Hepatocyte (in vitro differentiated cells): ENCODE measurements around the gene NMB. TPM values are rescaled to one million over a fixed set of nuclear protein-coding genes. Genes with fewer than 3 reads are reported as not detected.

Experiments
- DNase-seq: peaks from one replicate; pipeline ENCODE4 v3.0.0-alpha.2; 2016; ENCODE audit warnings: low spot score
- H2AFZ ChIP-seq: fragments of 200-600 bp; sonication (generic); 2 replicates; pipeline ENCODE4 v1.6.0; 2016; ENCODE audit warnings: antibody characterized with exemption, mild to moderate bottlenecking
- H3K27ac ChIP-seq: fragments of 200-600 bp; sonication (generic); 2 replicates; pipeline ENCODE4 v1.5.1; 2016; ENCODE audit warnings: mild to moderate bottlenecking
- H3K27me3 ChIP-seq: fragments of 200-600 bp; sonication (generic); 2 replicates; pipeline ENCODE4 v1.6.1; 2016
- H3K36me3 ChIP-seq: fragments of 200-600 bp; sonication (generic); replicated peaks from 2 replicates; pipeline ENCODE4 v1.5.1; 2016; ENCODE audit warnings: low read depth; ENCODE audit not compliant: insufficient read depth
- H3K4me1 ChIP-seq: fragments of 200-600 bp; sonication (generic); 2 replicates; pipeline ENCODE4 v1.5.1; 2016; ENCODE audit warnings: mild to moderate bottlenecking, moderate library complexity; ENCODE audit not compliant: insufficient read depth
- H3K4me2 ChIP-seq: fragments of 200-600 bp; sonication (generic); 2 replicates; pipeline ENCODE4 v1.6.0; 2016
- H3K4me3 ChIP-seq: fragments of 200-600 bp; sonication (generic); 2 replicates; pipeline ENCODE4 v1.5.1; 2016; ENCODE audit warnings: mild to moderate bottlenecking
- H3K79me2 ChIP-seq: fragments of 200-600 bp; sonication (generic); 2 replicates; pipeline ENCODE4 v1.6.0; 2017; ENCODE audit warnings: mild to moderate bottlenecking
- H3K9me2 ChIP-seq: fragments of 200-600 bp; sonication (generic); replicated peaks from 2 replicates; pipeline ENCODE4 v1.6.0; 2017; ENCODE audit warnings: mild to moderate bottlenecking; ENCODE audit not compliant: insufficient read depth
- H3K9me3 ChIP-seq: fragments of 200-600 bp; sonication (generic); 2 replicates; pipeline ENCODE4 v1.5.1; 2016; ENCODE audit warnings: low read depth, mild to moderate bottlenecking
- H4K20me1 ChIP-seq: fragments of 200-600 bp; sonication (generic); 2 replicates; pipeline ENCODE4 v1.6.0; 2016; ENCODE audit warnings: mild to moderate bottlenecking; ENCODE audit not compliant: insufficient read depth, poor library complexity, severe bottlenecking
- EZH2 ChIP-seq: fragments of 200-600 bp; sonication (generic); IDR thresholded peaks from 2 replicates; pipeline ENCODE4 v1.6.1; 2016; ENCODE audit warnings: antibody characterized with exemption, mild to moderate bottlenecking, borderline replicate concordance
- EZH2phosphoT487 ChIP-seq: fragments of 200-600 bp; sonication (generic); IDR thresholded peaks from one replicate; pipeline ENCODE4 v1.6.1; 2018; ENCODE audit warnings: antibody characterized with exemption, mild to moderate bottlenecking, low read depth, moderate library complexity; ENCODE audit not compliant: unreplicated experiment, severe bottlenecking
- WGBS: methylation state at CpG from one replicate; pipeline ENCODE4 v1.1.6; 2016; ENCODE audit warnings: low lambda C conversion rate; ENCODE audit errors: missing lambda C conversion rate; 5-methylcytosine and 5-hydroxymethylcytosine counted together
- polyA plus RNA-seq: library from polyadenylated mRNA; unstranded; fragments of >200 nt; fragmentation: Nextera tagmentation; extraction: Ambion mirVana; gene quantifications from 2 replicates; pipeline ENCODE4 v1.2.1, GENCODE V29; 2016
- total RNA-seq: library from RNA; depleted of rRNA; stranded (reverse); fragments of >200 nt; gene quantifications from 2 replicates; pipeline ENCODE4 v1.2.3, GENCODE V29; 2014
- TF ChIP-seq, protein P1 (sequence below): fragments of 200-600 bp; sonication (generic); IDR thresholded peaks from 2 replicates; pipeline ENCODE4 v1.5.1; 2016; ENCODE audit warnings: antibody characterized with exemption, mild to moderate bottlenecking; ENCODE audit not compliant: poor library complexity

The NMB gene
- total and polyA plus RNA-seq, 2 experiments from 2014 or later, result 3.8 to 15.4 TPM

DNA sequence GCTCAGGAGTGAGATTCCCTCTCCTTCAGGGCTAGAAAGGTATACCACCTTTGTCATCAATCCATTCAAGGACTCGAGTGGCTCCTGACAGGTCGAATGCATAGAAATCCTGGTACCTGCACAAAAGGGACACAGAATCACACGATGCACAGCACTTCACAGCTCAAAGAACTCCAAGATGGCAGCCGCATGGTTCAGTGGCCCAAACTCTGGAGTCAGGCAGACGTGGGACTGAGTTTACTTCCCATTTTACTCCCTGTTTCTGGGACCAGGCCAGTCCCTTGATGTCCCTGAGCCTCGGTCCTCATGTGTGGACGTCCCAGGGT is 4.5 kb downstream of the NMB start:
- Histone ChIP-seq H3K4me2 (peak overlapping the region; percentile 80), H4K20me1 (no peaks in the 10 kb centered on the region), H3K4me1 (peaks cover 26% of the 10 kb centered on the region), H3K4me3 (peak overlapping the region; percentile 46), H3K9me3 (no peaks in the 10 kb centered on the region), H3K36me3 (no peaks in the 10 kb centered on the region), H2AFZ (peak overlapping the region; percentile 33), H3K27me3 (no peaks in the 10 kb centered on the region), H3K9me2 (no peaks in the 10 kb centered on the region), H3K79me2 (peaks cover 29% of the 10 kb centered on the region), H3K27ac (peak overlapping the region; percentile 89)
- TF ChIP-seq EZH2 (no peak), EZH2phosphoT487 (no peak)
- TF ChIP-seq, protein P1, sequence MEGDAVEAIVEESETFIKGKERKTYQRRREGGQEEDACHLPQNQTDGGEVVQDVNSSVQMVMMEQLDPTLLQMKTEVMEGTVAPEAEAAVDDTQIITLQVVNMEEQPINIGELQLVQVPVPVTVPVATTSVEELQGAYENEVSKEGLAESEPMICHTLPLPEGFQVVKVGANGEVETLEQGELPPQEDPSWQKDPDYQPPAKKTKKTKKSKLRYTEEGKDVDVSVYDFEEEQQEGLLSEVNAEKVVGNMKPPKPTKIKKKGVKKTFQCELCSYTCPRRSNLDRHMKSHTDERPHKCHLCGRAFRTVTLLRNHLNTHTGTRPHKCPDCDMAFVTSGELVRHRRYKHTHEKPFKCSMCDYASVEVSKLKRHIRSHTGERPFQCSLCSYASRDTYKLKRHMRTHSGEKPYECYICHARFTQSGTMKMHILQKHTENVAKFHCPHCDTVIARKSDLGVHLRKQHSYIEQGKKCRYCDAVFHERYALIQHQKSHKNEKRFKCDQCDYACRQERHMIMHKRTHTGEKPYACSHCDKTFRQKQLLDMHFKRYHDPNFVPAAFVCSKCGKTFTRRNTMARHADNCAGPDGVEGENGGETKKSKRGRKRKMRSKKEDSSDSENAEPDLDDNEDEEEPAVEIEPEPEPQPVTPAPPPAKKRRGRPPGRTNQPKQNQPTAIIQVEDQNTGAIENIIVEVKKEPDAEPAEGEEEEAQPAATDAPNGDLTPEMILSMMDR, result no peak
- DNase-seq, result no peak
- WGBS, result 33% methylated on average over 7 of the region's 7 CpGs

DNA sequence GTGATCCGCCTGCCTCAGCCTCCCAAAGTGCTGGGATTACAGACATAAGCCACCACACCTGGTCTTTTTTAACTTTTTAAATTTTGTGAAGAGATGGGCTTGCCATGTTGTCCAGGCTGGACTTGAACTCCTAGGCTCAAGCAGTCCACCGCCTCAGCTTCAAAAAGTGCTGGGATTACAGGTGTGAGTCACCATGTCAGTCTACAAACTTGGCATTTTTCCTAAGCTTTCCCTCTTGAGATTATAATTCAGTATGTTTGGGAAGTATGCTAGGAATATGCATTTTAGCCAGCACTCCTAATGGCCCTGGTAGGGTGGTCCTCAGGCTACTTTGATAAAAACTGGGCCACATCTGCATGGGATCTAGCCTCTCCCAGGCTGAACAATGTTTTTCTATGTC is 8.3 kb downstream of the NMB start:
- Histone ChIP-seq H3K4me2 (no peak overlapping the region), H3K4me3 (no peak overlapping the region)
- 86% methylated on average over 2 of the region's 2 CpGs for WGBS

DNA sequence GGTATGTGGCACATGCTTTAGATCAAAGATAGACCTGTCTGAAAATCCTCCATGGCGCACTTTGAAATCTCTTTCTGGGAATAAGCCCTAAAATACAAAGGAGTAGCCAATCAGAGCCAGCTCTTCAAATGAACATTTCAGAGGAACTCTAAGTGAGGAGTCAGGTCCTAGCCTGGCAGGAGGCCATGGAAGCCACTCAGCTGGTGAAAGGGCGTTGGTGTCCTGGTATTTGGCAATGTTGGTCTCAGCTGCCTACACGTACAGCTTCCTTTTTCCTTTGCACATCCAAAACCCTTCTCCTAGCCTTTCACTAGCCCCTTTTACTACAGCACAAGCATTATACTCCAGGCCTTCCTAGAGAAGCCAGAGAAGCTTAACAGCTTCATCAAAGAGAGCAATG is 9.5 kb downstream of the NMB start:
- 93% methylated on average over 3 of the region's 3 CpGs for WGBS
- no peaks in the 10 kb centered on the region for H3K36me3 ChIP-seq

More for the DNA sequence above, 8.3 kb downstream of the NMB start:
- Histone ChIP-seq H2AFZ (no peak overlapping the region), H4K20me1 (no peaks in the 10 kb centered on the region), H3K27me3 (no peaks in the 10 kb centered on the region), H3K27ac (no peak overlapping the region), H3K4me1 (peaks cover 26% of the 10 kb centered on the region), H3K9me3 (no peaks in the 10 kb centered on the region), H3K79me2 (peaks cover 29% of the 10 kb centered on the region), H3K36me3 (no peaks in the 10 kb centered on the region), H3K9me2 (no peaks in the 10 kb centered on the region)
- no peak for DNase-seq
- TF ChIP-seq, protein P1, result no peak
- TF ChIP-seq EZH2 (no peak), EZH2phosphoT487 (no peak)

More for the DNA sequence above, 9.5 kb downstream of the NMB start:
- H3K4me1 ChIP-seq, result peaks cover 24% of the 10 kb centered on the region
- H4K20me1 ChIP-seq, result no peaks in the 10 kb centered on the region
- H3K79me2 ChIP-seq, result peaks cover 26% of the 10 kb centered on the region
- H3K9me3 ChIP-seq, result no peaks in the 10 kb centered on the region
- H3K4me2 ChIP-seq, result no peak overlapping the region
- no peak overlapping the region for H2AFZ ChIP-seq
- H3K9me2 ChIP-seq, result no peaks in the 10 kb centered on the region
- no peak for TF ChIP-seq EZH2phosphoT487
- no peak for TF ChIP-seq EZH2
- TF ChIP-seq, protein P1, result no peak
- H3K27me3 ChIP-seq, result no peaks in the 10 kb centered on the region
- H3K4me3 ChIP-seq, result no peak overlapping the region
- no peak for DNase-seq
- no peak overlapping the region for H3K27ac ChIP-seq
